HFF-Myc (cell line): ENCODE results near the gene MIF4GD.
A peak's percentile ranks its signal among the peaks of the same experiment; 100 is the strongest.

Source experiments
- DNase-seq: peaks from one replicate; pipeline ENCODE4 v3.0.0-alpha.2; 2011; ENCODE audit warnings: low read depth; ENCODE audit errors: extremely low read depth
- H3K4me3 ChIP-seq: replicated peaks from 2 replicates; pipeline ENCODE4 v1.5.1; 2011; ENCODE audit warnings: low read depth, mild to moderate bottlenecking, control low read depth, low read length
- TF ChIP-seq, protein P1 (sequence below): IDR thresholded peaks from 2 replicates; pipeline ENCODE4 v1.5.1; 2012; ENCODE audit warnings: mild to moderate bottlenecking, low read depth, low read length, control low read depth; ENCODE audit errors: missing control alignments

MIF4GD gene

DNA sequence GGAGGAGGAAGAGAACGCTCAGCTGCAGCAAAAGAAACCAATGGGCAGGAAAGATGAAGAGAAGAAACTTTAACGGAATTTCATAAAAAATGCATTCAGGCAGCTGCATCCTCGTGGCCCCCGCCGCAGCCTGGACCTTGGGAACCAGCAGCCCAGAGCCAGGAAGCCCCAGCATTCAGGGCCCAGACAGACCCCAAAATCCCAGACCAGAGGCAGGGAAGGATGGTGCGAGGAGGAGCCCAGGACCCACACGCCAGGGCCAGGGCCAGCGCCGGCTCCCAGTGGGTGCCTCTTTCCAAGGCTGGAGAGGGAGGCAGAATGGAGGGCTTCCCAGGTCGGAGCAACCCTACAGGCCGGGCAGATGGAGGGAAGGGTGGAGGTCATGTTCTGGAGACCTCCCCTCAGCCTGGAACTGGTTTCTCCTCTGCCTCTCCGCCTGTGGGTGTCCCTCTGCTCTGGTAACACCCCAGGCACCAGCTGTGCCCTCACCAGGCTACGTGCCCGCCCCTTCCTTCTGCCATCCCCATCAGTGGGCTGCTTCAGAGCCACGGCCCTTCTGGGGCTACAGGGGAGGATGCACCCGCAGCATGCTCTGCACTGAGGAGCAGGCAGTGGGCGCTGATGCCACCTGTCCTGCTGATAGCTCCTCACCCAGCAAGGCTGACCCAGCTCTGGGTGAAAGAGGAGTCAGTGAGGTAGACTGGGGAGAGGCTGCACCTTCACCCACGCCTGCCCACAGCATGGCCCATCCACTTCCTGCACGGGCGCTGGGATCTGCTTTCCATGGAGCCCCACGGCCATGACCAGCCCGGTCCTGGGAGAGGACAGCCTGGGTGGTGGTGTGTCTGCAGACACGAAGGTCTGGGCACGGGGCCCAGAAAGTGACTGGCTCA, 1.2 kb upstream of the MIF4GD start:
- TF ChIP-seq, protein P1, sequence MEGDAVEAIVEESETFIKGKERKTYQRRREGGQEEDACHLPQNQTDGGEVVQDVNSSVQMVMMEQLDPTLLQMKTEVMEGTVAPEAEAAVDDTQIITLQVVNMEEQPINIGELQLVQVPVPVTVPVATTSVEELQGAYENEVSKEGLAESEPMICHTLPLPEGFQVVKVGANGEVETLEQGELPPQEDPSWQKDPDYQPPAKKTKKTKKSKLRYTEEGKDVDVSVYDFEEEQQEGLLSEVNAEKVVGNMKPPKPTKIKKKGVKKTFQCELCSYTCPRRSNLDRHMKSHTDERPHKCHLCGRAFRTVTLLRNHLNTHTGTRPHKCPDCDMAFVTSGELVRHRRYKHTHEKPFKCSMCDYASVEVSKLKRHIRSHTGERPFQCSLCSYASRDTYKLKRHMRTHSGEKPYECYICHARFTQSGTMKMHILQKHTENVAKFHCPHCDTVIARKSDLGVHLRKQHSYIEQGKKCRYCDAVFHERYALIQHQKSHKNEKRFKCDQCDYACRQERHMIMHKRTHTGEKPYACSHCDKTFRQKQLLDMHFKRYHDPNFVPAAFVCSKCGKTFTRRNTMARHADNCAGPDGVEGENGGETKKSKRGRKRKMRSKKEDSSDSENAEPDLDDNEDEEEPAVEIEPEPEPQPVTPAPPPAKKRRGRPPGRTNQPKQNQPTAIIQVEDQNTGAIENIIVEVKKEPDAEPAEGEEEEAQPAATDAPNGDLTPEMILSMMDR = no peak
- peak overlapping the region; percentile 76 for H3K4me3 ChIP-seq
- DNase-seq = no peak

DNA sequence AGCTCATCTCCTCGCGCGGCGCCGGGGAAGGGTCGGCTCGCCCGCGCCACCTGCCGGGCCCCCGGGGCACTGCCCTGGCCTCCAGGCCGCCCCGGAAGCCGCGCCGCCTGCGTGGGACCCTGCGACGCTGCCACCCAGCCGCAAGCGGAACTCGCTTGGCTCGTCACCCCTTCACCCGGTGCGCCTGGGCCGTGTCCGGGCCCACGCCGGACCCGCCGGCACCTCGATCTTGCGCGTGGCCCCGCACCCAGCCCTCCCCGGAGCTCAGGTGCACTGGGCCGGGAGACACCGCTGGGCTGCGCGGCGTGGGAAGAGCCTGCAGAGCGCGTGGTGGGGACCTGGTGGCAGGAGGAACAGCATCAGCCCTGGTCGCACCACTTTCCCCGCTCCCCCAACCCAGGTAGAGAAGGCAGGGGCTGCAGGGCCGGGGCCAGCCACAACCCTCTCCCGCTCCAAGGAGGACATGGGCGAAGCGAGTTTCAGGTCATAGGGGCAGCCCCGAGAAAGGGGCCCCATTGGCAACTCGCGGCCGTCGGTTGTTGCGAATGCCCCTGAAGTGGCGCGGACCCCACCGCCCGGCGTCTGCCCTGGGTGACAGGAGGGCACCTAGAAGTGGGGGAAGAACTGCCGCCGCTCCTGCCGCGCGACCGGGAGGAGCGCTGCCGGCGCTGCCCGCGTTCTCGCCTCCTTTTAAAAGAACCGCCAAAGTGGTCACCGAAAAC, 363 bp upstream of the MIF4GD start:
- TF ChIP-seq, protein P1 = peak; percentile 28
- H3K4me3 ChIP-seq = peak overlapping the region; percentile 76
- no peak for DNase-seq

DNA sequence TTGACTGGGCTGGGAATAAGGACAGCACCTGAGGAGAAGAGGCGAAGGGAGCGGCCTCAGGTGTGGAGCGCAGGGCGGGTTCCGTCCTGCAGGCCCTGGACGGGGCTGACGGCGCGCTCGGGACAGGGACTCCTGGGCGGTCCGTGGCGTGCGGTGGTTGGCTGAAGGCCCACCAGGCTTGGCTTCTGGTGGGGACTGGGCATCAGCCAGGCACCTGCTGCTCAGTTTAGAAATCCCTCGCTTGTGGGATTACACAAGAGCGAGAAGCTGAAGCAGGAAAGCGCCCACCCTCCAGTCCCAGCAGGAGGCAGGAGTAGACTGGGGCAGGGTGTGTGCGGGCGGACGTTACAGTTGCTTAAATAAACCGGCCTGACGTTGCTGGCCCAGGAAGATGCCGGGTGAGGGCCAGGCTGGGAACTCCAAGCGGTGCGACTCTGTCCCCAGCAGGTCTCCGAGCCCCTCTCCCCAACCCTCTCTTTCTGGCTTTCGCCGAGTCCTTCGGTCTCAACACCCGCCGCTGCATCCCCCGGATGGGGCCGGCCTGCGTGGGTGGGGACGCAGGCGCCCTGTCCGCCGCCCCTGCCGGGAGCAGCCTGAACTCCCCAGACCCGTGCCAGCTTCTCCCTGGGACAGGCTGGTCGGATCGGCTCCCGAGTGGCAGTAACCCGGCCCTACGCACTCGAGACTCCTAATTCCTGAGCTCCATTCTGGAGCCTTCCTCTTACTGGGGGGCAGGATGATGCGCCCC, 639 bp downstream of the MIF4GD start:
- no peak for DNase-seq
- TF ChIP-seq, protein P1 = peak; percentile 59
- H3K4me3 ChIP-seq = peak overlapping the region; percentile 76

DNA sequence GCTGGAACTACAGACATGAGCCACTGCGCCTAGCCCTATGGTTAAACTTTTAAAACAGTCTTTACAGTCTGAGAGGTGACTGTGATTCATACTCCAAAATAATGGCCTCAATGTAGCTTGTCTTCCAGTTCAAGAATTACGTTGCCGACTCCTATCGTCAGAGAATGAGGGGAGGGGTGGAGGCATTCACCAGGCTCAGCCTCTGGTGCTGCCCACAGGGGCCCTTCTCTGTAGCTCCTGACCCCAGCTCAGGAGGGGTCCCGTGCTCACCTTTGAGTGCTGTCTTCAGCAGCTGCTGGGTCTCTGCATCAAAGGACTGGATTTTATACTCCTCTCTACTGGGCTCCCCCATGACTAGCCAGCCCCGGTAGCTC, 1.2 kb downstream of the MIF4GD start:
- TF ChIP-seq, protein P1 = no peak
- no peak for DNase-seq
- peak overlapping the region; percentile 76 for H3K4me3 ChIP-seq

DNA sequence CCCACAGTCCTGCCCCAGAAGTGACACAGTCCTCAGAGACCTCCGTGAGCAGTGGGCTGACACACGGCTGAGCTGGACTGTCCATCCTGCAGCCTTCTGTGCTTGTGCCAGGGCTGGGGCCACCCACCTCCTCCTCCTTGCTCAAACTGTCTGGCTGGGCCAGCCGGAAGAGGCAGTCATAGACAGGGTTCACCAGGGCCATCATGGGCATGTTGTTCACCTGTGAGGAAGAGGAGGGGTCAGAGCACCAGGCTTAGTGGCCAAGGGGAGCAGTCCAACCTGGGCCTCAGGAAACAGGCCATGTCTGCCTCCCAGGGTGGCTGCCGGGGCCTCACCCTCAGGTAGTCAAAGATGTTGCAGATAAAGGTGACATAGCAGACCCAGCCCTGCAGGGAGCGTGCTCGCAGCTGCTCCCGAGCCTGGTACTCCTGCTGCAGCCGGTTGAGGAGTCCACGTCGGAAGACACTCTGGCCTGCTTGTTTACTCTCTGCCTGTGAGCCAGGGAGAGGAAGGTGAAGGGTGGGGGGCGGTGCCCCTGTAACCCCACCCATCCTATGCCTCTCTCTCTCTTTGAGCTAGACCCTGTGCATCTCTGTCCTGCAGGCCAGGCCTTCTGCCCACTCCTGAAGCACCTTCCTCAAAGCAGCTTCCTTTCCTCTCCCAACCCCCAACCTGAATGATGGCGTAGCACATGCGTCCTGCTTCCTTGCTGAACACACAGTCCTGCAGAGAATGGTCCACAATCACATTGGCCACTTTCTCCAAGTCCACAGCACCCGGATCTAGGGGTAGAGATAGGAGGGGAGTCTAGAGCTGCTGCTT, 3.4 kb downstream of the MIF4GD start:
- TF ChIP-seq, protein P1 = peak; percentile 8
- no peak for DNase-seq
- H3K4me3 ChIP-seq = no peak overlapping the region

DNA sequence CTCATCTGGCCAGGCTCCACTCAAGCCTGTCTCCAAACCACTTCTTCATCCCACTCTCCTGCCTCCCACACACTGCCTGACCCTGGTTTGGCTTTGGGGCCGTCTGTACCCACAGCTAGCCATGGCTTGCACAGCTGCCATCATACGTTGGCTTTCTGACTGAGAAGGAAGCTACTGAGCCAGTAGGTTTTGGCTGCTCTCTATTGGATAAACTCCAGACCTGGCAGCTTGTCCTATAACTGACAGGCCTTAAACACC, 3.9 kb downstream of the MIF4GD start:
- TF ChIP-seq, protein P1 = no peak

More for the DNA sequence above, 3.9 kb downstream of the MIF4GD start:
- no peak for DNase-seq
- no peak overlapping the region for H3K4me3 ChIP-seq
